Right atrium auricular region (tissue), 2 donors: ENCODE data around the gene GPT2. TPM values are rescaled to one million over a fixed set of nuclear protein-coding genes. Genes with fewer than 3 reads are reported as not detected.
A peak's percentile ranks its signal among the peaks of the same experiment; 100 is the strongest.

Experiments
- DNase-seq: peaks from one replicate; pipeline ENCODE4 v3.0.0-alpha.2; 2019; ENCODE audit warnings: low spot score
- H3K27ac ChIP-seq, 2 donors: fragments of 200-600 bp; sonication (generic); 1 replicate in 1 of 2; 2 replicates in 1 of 2; pipeline ENCODE4 v1.5.1; 2016 to 2019
- H3K27me3 ChIP-seq, 2 donors: fragments of 200-600 bp; sonication (generic); one replicate each; pipeline versions ENCODE4 v1.5.1 to v1.6.0; 2017 to 2019
- H3K36me3 ChIP-seq: fragments of 200-600 bp; sonication (generic); one replicate; pipeline ENCODE4 v1.5.1; 2016
- H3K4me1 ChIP-seq, 2 donors: fragments of 200-600 bp; sonication (generic); one replicate each; pipeline versions ENCODE4 v1.5.1 to v1.6.0; 2017 to 2019
- H3K4me3 ChIP-seq, 2 donors: fragments of 200-600 bp; sonication (generic); 1 replicate in 1 of 2; 2 replicates in 1 of 2; pipeline ENCODE4 v1.5.1; 2017 to 2019; ENCODE audit warnings: mild to moderate bottlenecking in 1 of 2, moderate library complexity in 1 of 2
- H3K9me3 ChIP-seq, 2 donors: fragments of 200-600 bp; sonication (generic); one replicate each; pipeline ENCODE4 v1.5.1; 2019
- total RNA-seq, 2 donors: library from RNA; depleted of rRNA; stranded (reverse); fragments of >200 nt; gene quantifications; one replicate each; pipeline ENCODE4 v1.1.0, GENCODE V29; 2016
- TF ChIP-seq, protein P1 (sequence below), 2 donors: fragments of 200-600 bp; sonication (generic); IDR thresholded peaks; one replicate each; pipeline ENCODE4 v1.5.1; 2019; ENCODE audit warnings: antibody characterized with exemption in 2 of 2

Gene GPT2
- total RNA-seq, 2 donors from 2014 or later, result 3.7 to 12.1 TPM

DNA sequence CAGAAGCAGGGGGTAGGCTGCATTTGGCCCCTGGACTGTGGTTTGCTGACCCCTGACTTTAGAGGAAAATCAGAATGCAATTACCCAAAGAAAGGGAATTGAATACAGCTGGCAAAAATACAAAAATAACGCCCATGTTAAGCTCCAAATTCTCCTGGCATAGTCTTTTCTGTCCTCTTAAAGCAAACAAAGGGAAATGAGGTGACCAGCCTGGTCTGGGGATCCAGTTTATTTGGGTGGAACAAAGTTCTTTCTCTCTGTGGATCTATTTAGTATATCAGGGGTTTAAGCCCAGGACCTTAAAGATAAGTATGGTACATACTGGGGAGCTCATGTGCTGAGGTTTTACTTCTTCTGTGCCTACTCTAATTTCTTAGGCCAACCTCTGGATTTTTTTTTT lies 65.8 kb downstream of the GPT2 start:
- Histone ChIP-seq H3K4me1 (no peaks in the 10 kb centered on the region), H3K27me3 (no peaks in the 10 kb centered on the region), H3K9me3 (no peaks in the 10 kb centered on the region), H3K27ac (no peak overlapping the region), H3K36me3 (peaks cover 13% of the 10 kb centered on the region), H3K4me3 (no peak overlapping the region)
- no peak for DNase-seq
- TF ChIP-seq, protein P1, sequence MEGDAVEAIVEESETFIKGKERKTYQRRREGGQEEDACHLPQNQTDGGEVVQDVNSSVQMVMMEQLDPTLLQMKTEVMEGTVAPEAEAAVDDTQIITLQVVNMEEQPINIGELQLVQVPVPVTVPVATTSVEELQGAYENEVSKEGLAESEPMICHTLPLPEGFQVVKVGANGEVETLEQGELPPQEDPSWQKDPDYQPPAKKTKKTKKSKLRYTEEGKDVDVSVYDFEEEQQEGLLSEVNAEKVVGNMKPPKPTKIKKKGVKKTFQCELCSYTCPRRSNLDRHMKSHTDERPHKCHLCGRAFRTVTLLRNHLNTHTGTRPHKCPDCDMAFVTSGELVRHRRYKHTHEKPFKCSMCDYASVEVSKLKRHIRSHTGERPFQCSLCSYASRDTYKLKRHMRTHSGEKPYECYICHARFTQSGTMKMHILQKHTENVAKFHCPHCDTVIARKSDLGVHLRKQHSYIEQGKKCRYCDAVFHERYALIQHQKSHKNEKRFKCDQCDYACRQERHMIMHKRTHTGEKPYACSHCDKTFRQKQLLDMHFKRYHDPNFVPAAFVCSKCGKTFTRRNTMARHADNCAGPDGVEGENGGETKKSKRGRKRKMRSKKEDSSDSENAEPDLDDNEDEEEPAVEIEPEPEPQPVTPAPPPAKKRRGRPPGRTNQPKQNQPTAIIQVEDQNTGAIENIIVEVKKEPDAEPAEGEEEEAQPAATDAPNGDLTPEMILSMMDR (IDR thresholded peaks at IDR 0.05), result no peak

DNA sequence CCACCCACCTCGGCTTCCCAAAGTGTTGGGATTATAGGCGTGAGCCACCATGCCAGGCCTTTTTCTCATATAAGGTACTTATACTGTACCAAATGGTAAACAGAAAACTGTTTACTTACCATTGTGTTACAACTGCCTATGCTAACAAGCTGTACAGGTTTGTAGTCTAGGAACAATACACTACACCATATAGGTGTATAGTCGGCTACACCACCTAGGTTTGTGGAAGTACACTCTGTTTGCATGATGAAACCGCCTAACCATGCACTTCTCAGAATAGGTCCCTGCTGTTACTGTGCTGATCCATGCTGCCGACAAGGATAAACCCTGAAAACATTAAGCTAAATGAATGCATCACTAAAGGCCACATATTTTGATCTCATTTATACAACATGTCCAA lies 70.4 kb downstream of the GPT2 start:
- no peaks in the 10 kb centered on the region for H3K27me3 ChIP-seq
- H3K36me3 ChIP-seq, result peaks cover 55% of the 10 kb centered on the region
- H3K27ac ChIP-seq, result no peak overlapping the region
- H3K4me3 ChIP-seq, result no peak overlapping the region
- no peaks in the 10 kb centered on the region for H3K9me3 ChIP-seq
- no peak for DNase-seq
- no peaks in the 10 kb centered on the region for H3K4me1 ChIP-seq
- TF ChIP-seq, protein P1 (IDR thresholded peaks at IDR 0.05), result no peak

- TF ChIP-seq, protein P1 (IDR thresholded peaks at IDR 0.05), result no peak
- no peaks in the 10 kb centered on the region for H3K27me3 ChIP-seq
- no peak overlapping the region for H3K4me3 ChIP-seq
- H3K9me3 ChIP-seq, result no peaks in the 10 kb centered on the region
- H3K36me3 ChIP-seq, result peaks cover 91% of the 10 kb centered on the region
- DNase-seq, result no peak
- H3K4me1 ChIP-seq, result peaks cover 0 to 12% of the 10 kb centered on the region in 2 donors
- peak overlapping the region in 1 of 2 donors; percentile 4 for H3K27ac ChIP-seq
Measured at GRCh38 chr16:46961373-46962353, 77.5 kb downstream of the GPT2 start.

- Histone ChIP-seq H3K27me3 (no peaks in the 10 kb centered on the region), H3K4me1 (peaks cover 0 to 12% of the 10 kb centered on the region in 2 donors), H3K4me3 (no peak overlapping the region), H3K36me3 (peaks cover 94% of the 10 kb centered on the region), H3K27ac (peak overlapping the region in 1 of 2 donors; percentile 4), H3K9me3 (no peaks in the 10 kb centered on the region)
- TF ChIP-seq, protein P1 (IDR thresholded peaks at IDR 0.05), result no peak
- DNase-seq, result no peak
Measured at GRCh38 chr16:46962629-46963028, 78.5 kb downstream of the GPT2 start.

DNA sequence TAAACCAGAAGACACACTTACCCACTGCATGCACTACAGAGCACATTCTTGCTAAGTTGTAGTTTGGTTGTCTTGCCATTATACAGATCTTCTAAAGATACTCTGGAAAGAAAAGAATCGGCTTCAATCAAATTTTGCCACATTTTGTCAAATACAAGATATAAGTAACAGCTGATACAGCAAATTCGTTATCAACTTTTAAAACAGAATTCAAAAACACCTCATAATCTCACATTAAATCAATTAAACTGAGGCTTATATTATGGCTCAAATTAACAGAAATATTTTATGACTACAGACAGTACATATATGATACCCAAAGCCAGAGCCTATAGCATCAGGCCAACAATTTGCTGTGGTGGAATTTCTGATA lies 83.9 kb downstream of the GPT2 start:
- TF ChIP-seq, protein P1 (IDR thresholded peaks at IDR 0.05), result no peak
- Histone ChIP-seq H3K4me1 (peaks cover 0 to 38% of the 10 kb centered on the region in 2 donors), H3K27ac (no peak overlapping the region), H3K4me3 (no peak overlapping the region), H3K27me3 (no peaks in the 10 kb centered on the region), H3K9me3 (no peaks in the 10 kb centered on the region), H3K36me3 (peaks cover 59% of the 10 kb centered on the region)
- no peak for DNase-seq
